ENCODE data around the gene DPH7.
"Not testable (repeated sequence)": the region's sequence is repeated elsewhere in the genome, so short reads cannot be mapped to it uniquely, and the experiment has no call there.

DPH7 gene

GRCh38 chr9:137516144-137516917, 62.4 kb downstream of the DPH7 start:
- no peak for DNase-seq

GRCh38 chr9:137515338-137515724, 63.4 kb downstream of the DPH7 start:
- DNase-seq: no peak

- DNase-seq: no peak
Observed at GRCh38 chr9:137514691-137515337, 63.9 kb downstream of the DPH7 start.

GRCh38 chr9:137513801-137514570, 64.7 kb downstream of the DPH7 start:
- not testable (repeated sequence) for DNase-seq

- not testable (repeated sequence) for DNase-seq
Observed at GRCh38 chr9:137513136-137513535, 65.6 kb downstream of the DPH7 start.

GRCh38 chr9:137511758-137512463, 66.8 kb downstream of the DPH7 start:
- no peak for DNase-seq

- DNase-seq: not testable (repeated sequence)
Observed at GRCh38 chr9:137511126-137511525, 67.6 kb downstream of the DPH7 start.

- DNase-seq: no peak
Observed at GRCh38 chr9:137509198-137509597, 69.5 kb downstream of the DPH7 start.

GRCh38 chr9:137506702-137507171, 72.0 kb downstream of the DPH7 start:
- no peak for DNase-seq

- no peak for DNase-seq
Observed at GRCh38 chr9:137506274-137506673, 72.5 kb downstream of the DPH7 start.

GRCh38 chr9:137505421-137506140, 73.1 kb downstream of the DPH7 start:
- DNase-seq: no peak

Measured in stimulated activated CD4-positive, alpha-beta T cell treated with anti-CD3 and anti-CD28 coated beads, Interleukin-4, amount 100 ng/mL, for 4 hours (primary cell).